Measurements from ENCODE around the gene RASL11A.
"Not testable (repeated sequence)": the region's sequence is repeated elsewhere in the genome, so short reads cannot be mapped to it uniquely, and the experiment has no call there.

The RASL11A gene

GRCh38 chr13:27313770-27314169 lies 43.1 kb downstream of the RASL11A start:
- H3K27me3 ChIP-seq (replicated peaks; ENCODE audit: insufficient read depth, low read length) = no peaks in the 10 kb centered on the region
- H4K20me1 ChIP-seq (ENCODE audit: insufficient read depth, low read length) = no peaks in the 10 kb centered on the region
- no peak overlapping the region for H2AFZ ChIP-seq (ENCODE audit: low read length)
- no peak for DNase-seq
- no peaks in the 10 kb centered on the region for H3K79me2 ChIP-seq (ENCODE audit: low read length)
- no peaks in the 10 kb centered on the region for H3K9me2 ChIP-seq (replicated peaks; ENCODE audit: insufficient read depth, low read length)
- no peaks in the 10 kb centered on the region for H3K9me3 ChIP-seq (replicated peaks; ENCODE audit: insufficient read depth, low read length)
- H3K27ac ChIP-seq (ENCODE audit: low read length) = no peak overlapping the region
- H3K4me2 ChIP-seq (ENCODE audit: low read depth, low read length) = no peak overlapping the region
- H3K4me1 ChIP-seq (ENCODE audit: low read length) = no peaks in the 10 kb centered on the region
- no peak for TF ChIP-seq EZH2 (optimal IDR thresholded peaks at IDR 0.05; ENCODE audit: low read depth, low read length)
- TF ChIP-seq CTCF (IDR thresholded peaks at IDR 0.05; ENCODE audit: low read length) = no peak
- no peak for TF ChIP-seq EZH2phosphoT487 (IDR thresholded peaks at IDR 0.05; ENCODE audit: low read length)
- no peak overlapping the region for H3K4me3 ChIP-seq (ENCODE audit: low read length)
- no peak overlapping the region for H3K9ac ChIP-seq (ENCODE audit: low read length)
- no peaks in the 10 kb centered on the region for H3F3A ChIP-seq (ENCODE audit: insufficient read depth, low read length)
- no peaks in the 10 kb centered on the region for H3K36me3 ChIP-seq (replicated peaks; ENCODE audit: insufficient read depth, low read length)

- H3K27ac ChIP-seq (ENCODE audit: low read length) = no peak overlapping the region
- H3K36me3 ChIP-seq (replicated peaks; ENCODE audit: insufficient read depth, low read length) = no peaks in the 10 kb centered on the region
- no peaks in the 10 kb centered on the region for H3K79me2 ChIP-seq (ENCODE audit: low read length)
- no peak overlapping the region for H2AFZ ChIP-seq (ENCODE audit: low read length)
- no peaks in the 10 kb centered on the region for H4K20me1 ChIP-seq (ENCODE audit: insufficient read depth, low read length)
- DNase-seq = no peak
- H3K4me2 ChIP-seq (ENCODE audit: low read depth, low read length) = no peak overlapping the region
- no peaks in the 10 kb centered on the region for H3K9me3 ChIP-seq (replicated peaks; ENCODE audit: insufficient read depth, low read length)
- H3F3A ChIP-seq (ENCODE audit: insufficient read depth, low read length) = no peaks in the 10 kb centered on the region
- H3K4me3 ChIP-seq (ENCODE audit: low read length) = no peak overlapping the region
- no peak for TF ChIP-seq EZH2phosphoT487 (IDR thresholded peaks at IDR 0.05; ENCODE audit: low read length)
- no peak for TF ChIP-seq EZH2 (optimal IDR thresholded peaks at IDR 0.05; ENCODE audit: low read depth, low read length)
- TF ChIP-seq CTCF (IDR thresholded peaks at IDR 0.05; ENCODE audit: low read length) = no peak
- H3K27me3 ChIP-seq (replicated peaks; ENCODE audit: insufficient read depth, low read length) = no peaks in the 10 kb centered on the region
- H3K9me2 ChIP-seq (replicated peaks; ENCODE audit: insufficient read depth, low read length) = no peaks in the 10 kb centered on the region
- H3K4me1 ChIP-seq (ENCODE audit: low read length) = no peaks in the 10 kb centered on the region
- no peak overlapping the region for H3K9ac ChIP-seq (ENCODE audit: low read length)
Observed at GRCh38 chr13:27319404-27319803, 48.8 kb downstream of the RASL11A start.

- Histone ChIP-seq H3K79me2 (ENCODE audit: low read length) (no peaks in the 10 kb centered on the region), H3K4me1 (ENCODE audit: low read length) (no peaks in the 10 kb centered on the region), H3K9me3 (replicated peaks; ENCODE audit: insufficient read depth, low read length) (no peaks in the 10 kb centered on the region), H3K27me3 (replicated peaks; ENCODE audit: insufficient read depth, low read length) (no peaks in the 10 kb centered on the region), H4K20me1 (ENCODE audit: insufficient read depth, low read length) (no peaks in the 10 kb centered on the region), H3K4me3 (ENCODE audit: low read length) (no peak overlapping the region), H3F3A (ENCODE audit: insufficient read depth, low read length) (no peaks in the 10 kb centered on the region), H3K36me3 (replicated peaks; ENCODE audit: insufficient read depth, low read length) (no peaks in the 10 kb centered on the region), H3K9me2 (replicated peaks; ENCODE audit: insufficient read depth, low read length) (no peaks in the 10 kb centered on the region), H3K27ac (ENCODE audit: low read length) (no peak overlapping the region), H2AFZ (ENCODE audit: low read length) (no peak overlapping the region), H3K4me2 (ENCODE audit: low read depth, low read length) (no peak overlapping the region), H3K9ac (ENCODE audit: low read length) (no peak overlapping the region)
- TF ChIP-seq EZH2 (optimal IDR thresholded peaks at IDR 0.05; ENCODE audit: low read depth, low read length) = no peak
- no peak for TF ChIP-seq CTCF (IDR thresholded peaks at IDR 0.05; ENCODE audit: low read length)
- TF ChIP-seq EZH2phosphoT487 (IDR thresholded peaks at IDR 0.05; ENCODE audit: low read length) = no peak
- no peak for DNase-seq
Observed at GRCh38 chr13:27321468-27322431, 51.1 kb downstream of the RASL11A start.

- DNase-seq; H3K9me2 ChIP-seq (replicated peaks; ENCODE audit: insufficient read depth, low read length); H3K36me3 ChIP-seq (replicated peaks; ENCODE audit: insufficient read depth, low read length); H3K4me1 ChIP-seq (ENCODE audit: low read length); H3K79me2 ChIP-seq (ENCODE audit: low read length); H3K9ac ChIP-seq (ENCODE audit: low read length); H3K27ac ChIP-seq (ENCODE audit: low read length); H3K9me3 ChIP-seq (replicated peaks; ENCODE audit: insufficient read depth, low read length); H4K20me1 ChIP-seq (ENCODE audit: insufficient read depth, low read length); H3K4me3 ChIP-seq (ENCODE audit: low read length); H3K27me3 ChIP-seq (replicated peaks; ENCODE audit: insufficient read depth, low read length); H3K4me2 ChIP-seq (ENCODE audit: low read depth, low read length); H3F3A ChIP-seq (ENCODE audit: insufficient read depth, low read length); H2AFZ ChIP-seq (ENCODE audit: low read length): not testable (repeated sequence)
Observed at GRCh38 chr13:27322443-27322842, 51.8 kb downstream of the RASL11A start.
